OCI-LY7 (cell line): Measurements from ENCODE around the gene RNF128.
"Not testable (repeated sequence)": the region's sequence is repeated elsewhere in the genome, so short reads cannot be mapped to it uniquely, and the experiment has no call there.

Experiments
- EZH2phosphoT487 ChIP-seq: fragments of 200-600 bp; sonication (generic); IDR thresholded peaks from 2 replicates; pipeline ENCODE4 v1.6.1; 2018; ENCODE audit warnings: low read depth, borderline replicate concordance, mild to moderate bottlenecking, mixed run types, antibody characterized with exemption, low read length, moderate library complexity, mixed read lengths
- TF ChIP-seq, protein P1 (sequence below): fragments of 200-600 bp; sonication (generic); conservative IDR thresholded peaks from 2 replicates; pipeline ENCODE4 v1.5.1; 2014; ENCODE audit warnings: mild to moderate bottlenecking, antibody characterized with exemption, low read length, moderate library complexity, mixed read lengths

DNA sequence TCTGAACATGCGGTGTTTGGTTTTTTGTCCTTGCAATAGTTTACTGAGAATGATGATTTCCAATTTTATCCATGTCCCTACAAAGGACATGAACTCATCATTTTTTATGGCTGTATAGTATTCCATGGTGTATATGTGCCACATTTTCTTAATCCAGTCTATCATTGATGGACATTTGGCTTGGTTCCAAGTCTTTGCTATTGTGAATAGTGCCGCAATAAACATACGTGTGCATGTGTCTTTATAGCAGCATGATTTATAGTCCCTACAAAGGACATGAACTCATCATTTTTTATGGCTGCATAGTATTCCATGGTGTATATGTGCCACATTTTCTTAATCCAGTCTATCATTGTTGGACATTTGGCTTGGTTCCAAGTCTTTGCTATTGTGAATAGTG is 87.6 kb downstream of the RNF128 start:
- TF ChIP-seq, protein P1, sequence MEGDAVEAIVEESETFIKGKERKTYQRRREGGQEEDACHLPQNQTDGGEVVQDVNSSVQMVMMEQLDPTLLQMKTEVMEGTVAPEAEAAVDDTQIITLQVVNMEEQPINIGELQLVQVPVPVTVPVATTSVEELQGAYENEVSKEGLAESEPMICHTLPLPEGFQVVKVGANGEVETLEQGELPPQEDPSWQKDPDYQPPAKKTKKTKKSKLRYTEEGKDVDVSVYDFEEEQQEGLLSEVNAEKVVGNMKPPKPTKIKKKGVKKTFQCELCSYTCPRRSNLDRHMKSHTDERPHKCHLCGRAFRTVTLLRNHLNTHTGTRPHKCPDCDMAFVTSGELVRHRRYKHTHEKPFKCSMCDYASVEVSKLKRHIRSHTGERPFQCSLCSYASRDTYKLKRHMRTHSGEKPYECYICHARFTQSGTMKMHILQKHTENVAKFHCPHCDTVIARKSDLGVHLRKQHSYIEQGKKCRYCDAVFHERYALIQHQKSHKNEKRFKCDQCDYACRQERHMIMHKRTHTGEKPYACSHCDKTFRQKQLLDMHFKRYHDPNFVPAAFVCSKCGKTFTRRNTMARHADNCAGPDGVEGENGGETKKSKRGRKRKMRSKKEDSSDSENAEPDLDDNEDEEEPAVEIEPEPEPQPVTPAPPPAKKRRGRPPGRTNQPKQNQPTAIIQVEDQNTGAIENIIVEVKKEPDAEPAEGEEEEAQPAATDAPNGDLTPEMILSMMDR: not testable (repeated sequence)
- TF ChIP-seq EZH2phosphoT487: not testable (repeated sequence)
